Activated naive CD4-positive, alpha-beta T cell treated with anti-CD3 and anti-CD28 coated beads for 36 hours (primary cell): ENCODE measurements around the gene ZBTB21. TPM values are rescaled to one million over a fixed set of nuclear protein-coding genes. Genes with fewer than 3 reads are reported as not detected.

Experiments used
- CTCF ChIA-PET: fragments of 350-600 bp; sonication (Branson Sonifier 250); formaldehyde crosslinking; loops from one replicate; lab custom pipeline; 2021; ENCODE audit warnings: antibody characterized with exemption; lab: Charles Lee
- DNase-seq: peaks from one replicate; pipeline ENCODE4 v3.0.0-alpha.2; 2020
- H3K27ac Mint-ChIP-seq: one replicate; pipeline ENCODE4 v1.8.0; 2021; ENCODE audit warnings: mild to moderate bottlenecking, mixed read lengths
- H3K27me3 Mint-ChIP-seq: one replicate; pipeline ENCODE4 v1.8.0; 2021; ENCODE audit warnings: low read depth, mixed read lengths
- H3K36me3 Mint-ChIP-seq: one replicate; pipeline ENCODE4 v1.8.0; 2021; ENCODE audit warnings: low read depth, mixed read lengths
- H3K4me1 Mint-ChIP-seq: one replicate; pipeline ENCODE4 v1.8.0; 2021; ENCODE audit warnings: low read depth, mixed read lengths
- H3K4me3 Mint-ChIP-seq: one replicate; pipeline ENCODE4 v1.8.0; 2021; ENCODE audit warnings: mild to moderate bottlenecking, moderate library complexity, mixed read lengths
- H3K9me3 Mint-ChIP-seq: one replicate; pipeline ENCODE4 v1.8.0; 2021; ENCODE audit warnings: mixed read lengths
- intact Hi-C: fragments of 100-400 bp; cut with micrococcal nuclease; formaldehyde crosslinking; loops from one replicate; pipeline ENCODE4 v1.15.1; 2023
- total RNA-seq, 2 experiments: library from RNA; stranded (reverse); gene quantifications; one replicate each; pipeline ENCODE4 v1.2.3, GENCODE V29; 2021

Gene ZBTB21
- total RNA-seq, 2 experiments from 2014 or later, result 27.8 to 28.0 TPM

GRCh38 chr21:42038393-42038792 lies 28.2 kb upstream of the ZBTB21 start:
- Mint-ChIP-seq H3K4me1 (peaks cover 3% of the 10 kb centered on the region), H3K4me3 (no peak overlapping the region), H3K36me3 (no peaks in the 10 kb centered on the region), H3K9me3 (no peaks in the 10 kb centered on the region), H3K27me3 (no peaks in the 10 kb centered on the region), H3K27ac (no peak overlapping the region)
- no peak for DNase-seq
- CTCF ChIA-PET, result interaction anchor here (1.3 kb wide), 1 partner anchor 69 kb away, joined by 3 read pairs; no protein-coding TSS in a partner anchor
- intact Hi-C loops, result no loop called here

- no peaks in the 10 kb centered on the region for H3K27me3 Mint-ChIP-seq
- H3K27ac Mint-ChIP-seq, result no peak overlapping the region
- no peaks in the 10 kb centered on the region for H3K36me3 Mint-ChIP-seq
- CTCF ChIA-PET, result no interaction called here
- H3K4me1 Mint-ChIP-seq, result peaks cover 3% of the 10 kb centered on the region
- intact Hi-C loops, result no loop called here
- DNase-seq, result no peak
- H3K9me3 Mint-ChIP-seq, result no peaks in the 10 kb centered on the region
- H3K4me3 Mint-ChIP-seq, result no peak overlapping the region
Measured at GRCh38 chr21:42037943-42038342, 27.8 kb upstream of the ZBTB21 start.

DNA sequence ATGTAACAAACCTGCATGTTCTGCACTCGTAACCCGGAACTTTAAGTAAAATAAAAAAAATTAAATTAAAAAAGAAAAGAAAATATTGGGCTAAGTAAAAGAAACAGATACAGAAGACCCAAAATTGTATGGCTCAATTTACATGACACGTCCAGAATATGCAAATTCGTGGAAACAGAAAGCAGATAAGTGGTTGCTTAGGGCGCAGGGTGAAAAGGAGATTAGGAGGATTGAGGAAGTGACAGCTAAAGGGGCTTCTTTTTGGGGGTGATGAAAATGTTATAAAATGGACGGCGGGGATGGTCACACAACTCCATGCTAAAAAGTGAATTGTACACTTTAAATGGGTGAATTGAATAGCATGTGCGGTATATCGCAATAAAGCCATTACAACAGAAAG lies 27.4 kb upstream of the ZBTB21 start:
- no peaks in the 10 kb centered on the region for H3K36me3 Mint-ChIP-seq
- DNase-seq, result no peak
- H3K27me3 Mint-ChIP-seq, result no peaks in the 10 kb centered on the region
- H3K9me3 Mint-ChIP-seq, result no peaks in the 10 kb centered on the region
- no peak overlapping the region for H3K27ac Mint-ChIP-seq
- CTCF ChIA-PET, result no interaction called here
- H3K4me3 Mint-ChIP-seq, result no peak overlapping the region
- intact Hi-C loops, result no loop called here
- peaks cover 3% of the 10 kb centered on the region for H3K4me1 Mint-ChIP-seq

DNA sequence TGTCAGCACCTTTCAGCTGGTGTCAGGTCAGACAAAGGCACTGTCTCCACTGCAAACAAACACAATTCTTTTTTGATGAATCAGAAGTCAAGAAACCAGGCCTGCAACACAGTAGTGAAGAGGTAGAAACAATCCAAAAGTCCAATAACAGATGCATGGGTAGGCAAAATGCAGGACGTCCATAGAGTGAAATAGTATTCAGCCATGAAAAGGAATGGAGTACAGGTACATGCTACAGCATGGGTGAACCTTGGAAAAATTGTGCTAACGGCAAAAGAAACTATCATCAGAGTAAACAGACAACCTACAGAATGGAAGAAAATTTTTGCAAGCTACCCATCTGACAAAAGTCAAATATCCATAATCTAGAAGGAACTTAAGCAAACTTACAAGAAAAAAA lies 26.2 kb upstream of the ZBTB21 start:
- intact Hi-C loops, result no loop called here
- Mint-ChIP-seq H3K27ac (no peak overlapping the region), H3K36me3 (no peaks in the 10 kb centered on the region), H3K27me3 (no peaks in the 10 kb centered on the region), H3K4me1 (peaks cover 3% of the 10 kb centered on the region), H3K4me3 (no peak overlapping the region), H3K9me3 (no peaks in the 10 kb centered on the region)
- DNase-seq, result no peak
- CTCF ChIA-PET, result no interaction called here

DNA sequence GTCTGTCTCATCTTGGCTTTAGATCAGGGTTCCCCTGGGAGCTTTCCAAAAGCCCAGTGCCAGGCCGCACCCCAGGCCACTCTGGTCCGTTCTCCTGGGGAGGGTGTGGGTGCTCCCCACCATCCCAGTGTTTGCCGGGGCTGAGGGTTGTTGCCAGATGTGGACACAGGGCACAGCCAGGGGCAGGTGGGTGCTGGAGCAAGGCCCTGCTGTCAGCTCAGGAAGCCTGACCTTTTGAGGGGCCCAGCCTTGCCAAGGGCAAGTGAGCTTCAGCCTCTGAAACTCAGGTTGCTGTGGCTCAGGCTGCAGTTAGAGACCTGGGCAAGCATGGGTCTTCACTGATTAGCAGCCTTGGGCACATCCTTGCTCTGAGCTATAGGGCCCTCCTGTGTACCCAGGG lies 22.8 kb upstream of the ZBTB21 start:
- no peaks in the 10 kb centered on the region for H3K36me3 Mint-ChIP-seq
- H3K9me3 Mint-ChIP-seq, result no peaks in the 10 kb centered on the region
- H3K4me3 Mint-ChIP-seq, result no peak overlapping the region
- DNase-seq, result no peak
- no peaks in the 10 kb centered on the region for H3K27me3 Mint-ChIP-seq
- intact Hi-C loops, result no loop called here
- no peak overlapping the region for H3K27ac Mint-ChIP-seq
- no peaks in the 10 kb centered on the region for H3K4me1 Mint-ChIP-seq
- CTCF ChIA-PET, result interaction anchor here (2.0 kb wide), 1 partner anchor 75 kb away, joined by 4 read pairs; no protein-coding TSS in a partner anchor

DNA sequence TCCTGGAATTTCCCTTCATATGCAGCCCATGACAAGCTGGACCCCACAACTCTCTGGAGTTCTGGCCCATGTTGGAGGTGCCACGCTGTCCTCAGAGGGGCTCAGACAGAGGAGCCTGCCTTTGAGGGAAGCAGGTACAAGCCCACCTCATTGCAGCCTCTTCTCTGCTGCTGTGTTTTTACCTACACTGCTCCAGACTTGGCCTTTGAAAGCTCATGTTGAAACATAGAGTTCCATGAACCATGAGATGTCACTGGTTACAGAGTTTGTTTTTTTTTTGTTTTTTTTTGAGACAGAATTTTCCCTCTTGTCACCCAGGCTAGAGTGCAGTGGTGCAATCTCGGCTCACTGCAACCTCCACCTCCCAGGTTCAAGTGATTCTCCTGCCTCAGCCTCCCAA lies 22.1 kb upstream of the ZBTB21 start:
- intact Hi-C loops, result no loop called here
- DNase-seq, result no peak
- CTCF ChIA-PET, result interaction anchor here (2.0 kb wide), 1 partner anchor 75 kb away, joined by 4 read pairs; no protein-coding TSS in a partner anchor
- Mint-ChIP-seq H3K4me1 (no peaks in the 10 kb centered on the region), H3K27me3 (no peaks in the 10 kb centered on the region), H3K4me3 (no peak overlapping the region), H3K9me3 (no peaks in the 10 kb centered on the region), H3K36me3 (no peaks in the 10 kb centered on the region), H3K27ac (no peak overlapping the region)

- H3K4me3 Mint-ChIP-seq, result no peak overlapping the region
- no peak overlapping the region for H3K27ac Mint-ChIP-seq
- no peaks in the 10 kb centered on the region for H3K9me3 Mint-ChIP-seq
- H3K4me1 Mint-ChIP-seq, result no peaks in the 10 kb centered on the region
- no peaks in the 10 kb centered on the region for H3K36me3 Mint-ChIP-seq
- no peaks in the 10 kb centered on the region for H3K27me3 Mint-ChIP-seq
- intact Hi-C loops, result no loop called here
- CTCF ChIA-PET, result interaction anchor here (2.0 kb wide), 1 partner anchor 76 kb away, joined by 4 read pairs; no protein-coding TSS in a partner anchor
- DNase-seq, result no peak
Measured at GRCh38 chr21:42031816-42032215, 21.7 kb upstream of the ZBTB21 start.

DNA sequence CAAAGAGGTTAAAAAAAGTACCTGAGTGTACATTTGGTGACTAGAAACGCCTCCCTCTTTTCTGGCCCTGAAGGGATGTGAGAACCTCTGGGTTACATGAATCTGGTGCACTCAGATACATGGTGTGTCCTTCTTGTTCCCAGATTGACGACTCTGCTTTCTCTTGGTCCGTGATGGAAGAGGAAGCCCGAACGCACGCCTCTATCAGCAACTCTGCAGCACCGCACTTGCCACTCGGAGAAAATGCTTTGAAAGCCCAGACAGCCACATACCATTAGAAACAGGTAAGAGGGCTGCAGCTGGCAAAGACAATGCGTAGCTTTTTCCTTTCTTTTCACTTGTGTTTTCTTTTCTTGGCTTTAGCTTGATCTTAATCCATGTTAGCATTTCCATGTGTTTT lies 21.1 kb upstream of the ZBTB21 start:
- DNase-seq, result no peak
- Mint-ChIP-seq H3K36me3 (no peaks in the 10 kb centered on the region), H3K9me3 (no peaks in the 10 kb centered on the region), H3K27me3 (no peaks in the 10 kb centered on the region), H3K4me3 (no peak overlapping the region), H3K4me1 (no peaks in the 10 kb centered on the region), H3K27ac (no peak overlapping the region)
- CTCF ChIA-PET, result interaction anchor here (2.0 kb wide), 1 partner anchor 76 kb away, joined by 4 read pairs; no protein-coding TSS in a partner anchor
- intact Hi-C loops, result no loop called here

DNA sequence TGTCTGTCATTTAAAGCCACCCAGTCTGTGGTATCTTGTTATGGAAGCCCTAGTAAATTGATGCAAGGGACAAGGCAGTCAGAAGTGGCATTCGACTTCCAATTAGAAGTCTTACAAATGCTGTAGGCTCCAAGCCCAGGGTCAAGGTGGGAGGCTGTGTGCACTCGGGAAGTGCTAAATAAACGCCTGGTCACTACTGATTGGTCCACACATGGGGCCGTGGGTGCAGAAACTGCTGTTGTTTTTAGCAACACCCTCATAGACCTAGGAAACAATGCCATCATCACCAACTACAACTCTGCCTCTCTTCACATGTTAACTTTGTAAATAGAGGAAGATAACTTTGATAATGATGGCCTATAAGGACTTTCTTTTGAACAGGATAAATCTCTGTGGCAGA lies 20.2 kb upstream of the ZBTB21 start:
- no peak overlapping the region for H3K27ac Mint-ChIP-seq
- intact Hi-C loops, result no loop called here
- CTCF ChIA-PET, result no interaction called here
- no peaks in the 10 kb centered on the region for H3K9me3 Mint-ChIP-seq
- no peaks in the 10 kb centered on the region for H3K4me1 Mint-ChIP-seq
- no peaks in the 10 kb centered on the region for H3K36me3 Mint-ChIP-seq
- H3K27me3 Mint-ChIP-seq, result no peaks in the 10 kb centered on the region
- no peak for DNase-seq
- no peak overlapping the region for H3K4me3 Mint-ChIP-seq

- Mint-ChIP-seq H3K27ac (no peak overlapping the region), H3K27me3 (no peaks in the 10 kb centered on the region), H3K9me3 (no peaks in the 10 kb centered on the region), H3K4me1 (no peaks in the 10 kb centered on the region), H3K36me3 (no peaks in the 10 kb centered on the region), H3K4me3 (no peak overlapping the region)
- CTCF ChIA-PET, result interaction anchor here (0.9 kb wide), 1 partner anchor 79 kb away, joined by 4 read pairs; no protein-coding TSS in a partner anchor
- DNase-seq, result no peak
- intact Hi-C loops, result no loop called here
Measured at GRCh38 chr21:42028766-42029425, 18.7 kb upstream of the ZBTB21 start.

- no peak overlapping the region for H3K27ac Mint-ChIP-seq
- no peaks in the 10 kb centered on the region for H3K9me3 Mint-ChIP-seq
- DNase-seq, result no peak
- H3K36me3 Mint-ChIP-seq, result no peaks in the 10 kb centered on the region
- H3K27me3 Mint-ChIP-seq, result no peaks in the 10 kb centered on the region
- intact Hi-C loops, result no loop called here
- no peak overlapping the region for H3K4me3 Mint-ChIP-seq
- H3K4me1 Mint-ChIP-seq, result no peaks in the 10 kb centered on the region
- CTCF ChIA-PET, result no interaction called here
Measured at GRCh38 chr21:42027822-42028765, 17.9 kb upstream of the ZBTB21 start.

- Mint-ChIP-seq H3K4me1 (no peaks in the 10 kb centered on the region), H3K36me3 (no peaks in the 10 kb centered on the region), H3K27me3 (no peaks in the 10 kb centered on the region), H3K9me3 (no peaks in the 10 kb centered on the region), H3K27ac (no peak overlapping the region), H3K4me3 (no peak overlapping the region)
- CTCF ChIA-PET, result no interaction called here
- intact Hi-C loops, result no loop called here
- DNase-seq, result no peak
Measured at GRCh38 chr21:42027085-42027821, 17.1 kb upstream of the ZBTB21 start.
